HepG2 (cell line): ENCODE results near the gene GPRC5D. TPM values are rescaled to one million over a fixed set of nuclear protein-coding genes. Genes with fewer than 3 reads are reported as not detected.

ENCODE experiments used
- NFKBIZ ChIP-seq: IDR thresholded peaks from 2 replicates; pipeline ENCODE4 v1.6.1; 2018; ENCODE audit warnings: missing genetic modification reagents, missing compliant biosample characterization
- PAXIP1 ChIP-seq: sonication (generic); formaldehyde crosslinking; conservative IDR thresholded peaks from 2 replicates; pipeline ENCODE4 v1.4.0; 2020; ENCODE audit warnings: mild to moderate bottlenecking, missing genetic modification reagents, moderate library complexity
- PITX1 ChIP-seq: sonication (generic); formaldehyde crosslinking; IDR thresholded peaks from 2 replicates; pipeline ENCODE4 v1.5.1; 2020; ENCODE audit warnings: mild to moderate bottlenecking, missing genetic modification reagents
- POLR2A ChIP-seq, 2 experiments: IDR thresholded peaks; 2 replicates each; pipeline ENCODE4 v1.6.1; 2011; ENCODE audit warnings: low read depth in 2 of 2, low read length in 2 of 2, mild to moderate bottlenecking in 1 of 2, moderate library complexity in 1 of 2; ENCODE audit not compliant: insufficient read depth in 1 of 2
- SNAI1 ChIP-seq: sonication (generic); formaldehyde crosslinking; IDR thresholded peaks from 2 replicates; pipeline ENCODE4 v1.5.0; 2020; ENCODE audit warnings: mild to moderate bottlenecking, missing genetic modification reagents, borderline replicate concordance
- SP140L ChIP-seq: sonication (generic); formaldehyde crosslinking; IDR thresholded peaks from 2 replicates; pipeline ENCODE4 v1.4.0; 2020; ENCODE audit warnings: missing genetic modification reagents, borderline replicate concordance
- ZBTB7B ChIP-seq: sonication (generic); formaldehyde crosslinking; IDR thresholded peaks from 2 replicates; pipeline ENCODE4 v1.4.0; 2020; ENCODE audit warnings: missing genetic modification reagents
- ZKSCAN8 ChIP-seq: IDR thresholded peaks from 2 replicates; pipeline ENCODE4 v1.6.1; 2016; ENCODE audit warnings: borderline replicate concordance, missing genetic modification reagents, missing compliant biosample characterization
- ZNF207 ChIP-seq: fragments of 450-650 bp; IDR thresholded peaks from 2 replicates; pipeline ENCODE4 v1.6.1; 2016; ENCODE audit warnings: antibody characterized with exemption, borderline replicate concordance
- ZNF224 ChIP-seq: sonication (generic); formaldehyde crosslinking; IDR thresholded peaks from 2 replicates; pipeline ENCODE4 v1.5.0; 2020; ENCODE audit warnings: mild to moderate bottlenecking, missing genetic modification reagents
- ZNF770 ChIP-seq: sonication (generic); formaldehyde crosslinking; IDR thresholded peaks from 2 replicates; pipeline ENCODE4 v1.5.0; 2020; ENCODE audit warnings: mild to moderate bottlenecking, missing genetic modification reagents
- polyA plus RNA-seq, 8 experiments: library from polyadenylated mRNA; depleted of rRNA in 3 of 8; stranded (reverse) in 7 of 8; unstranded in 1 of 8; fragments of >200 nt; fragmentation: Illumina TruSeq in 4 of 8; extraction: Trizol in 4 of 8; gene quantifications; 2 replicates each; pipeline versions ENCODE4 v1.2.1 to v1.2.3, GENCODE V29; 2011 to 2016; ENCODE audit warnings: low read depth in 4 of 8, missing spikeins in 1 of 8, mixed read lengths in 1 of 8; ENCODE audit not compliant: insufficient read depth in 1 of 8
- total RNA-seq, 5 experiments: library from RNA; depleted of rRNA; stranded (reverse); fragments of >200 nt; fragmentation: Illumina TruSeq; extraction: Trizol; gene quantifications; 2 replicates each; pipeline ENCODE4 v1.2.3, GENCODE V29; 2016; ENCODE audit warnings: low read depth in 1 of 5
- TF ChIP-seq, protein P1 (sequence below): sonication (generic); formaldehyde crosslinking; IDR thresholded peaks from 2 replicates; pipeline ENCODE4 v1.9.0; 2021; ENCODE audit warnings: missing genetic modification reagents, mild to moderate bottlenecking, borderline replicate concordance
- TF ChIP-seq, protein P2 (sequence below): sonication (generic); formaldehyde crosslinking; IDR thresholded peaks from 2 replicates; pipeline ENCODE4 v1.8.1; 2022; ENCODE audit warnings: low read depth, mild to moderate bottlenecking, missing genetic modification reagents
- TF ChIP-seq, protein P3 (sequence below): sonication (generic); formaldehyde crosslinking; IDR thresholded peaks from 2 replicates; pipeline ENCODE4 v1.8.0; 2022; ENCODE audit warnings: low read depth, missing genetic modification reagents

The GPRC5D gene
- total and polyA plus RNA-seq, 2 of the 13 experiments (the other 11 are each of a cell fraction or from before 2014, with no cell fraction given), result not detected

DNA sequence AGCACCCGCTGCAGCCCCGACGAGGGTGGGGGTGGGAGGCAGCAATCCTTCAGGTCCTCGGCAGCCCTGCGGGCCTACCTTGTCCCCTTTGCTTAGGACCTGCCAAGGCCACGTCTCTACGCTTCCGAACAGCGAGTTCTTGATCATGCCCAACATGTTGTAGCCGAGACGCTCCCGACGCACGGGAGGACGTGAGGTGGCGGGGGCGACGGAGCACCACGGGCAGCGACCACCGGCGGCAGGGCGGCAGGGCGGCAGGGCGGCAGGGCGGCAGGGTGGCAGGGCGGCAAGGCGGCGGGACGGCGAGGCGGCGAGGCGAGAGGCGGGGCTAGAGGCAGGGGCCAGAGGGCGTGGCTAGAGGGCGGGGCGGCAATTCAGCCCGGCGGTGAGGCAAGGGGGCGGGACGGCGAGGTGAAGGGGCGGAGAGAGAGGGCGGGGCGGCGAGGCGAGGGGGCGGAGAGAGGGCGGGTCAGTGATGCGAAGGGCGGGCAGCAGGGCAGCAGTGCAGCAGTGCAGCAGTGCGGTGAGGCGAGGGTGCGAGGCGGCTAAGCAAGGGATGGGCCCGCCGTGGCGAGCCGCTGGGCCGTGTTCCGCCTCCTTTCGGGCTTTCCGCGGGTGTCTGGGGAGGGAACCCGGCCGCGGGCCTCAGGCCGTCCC lies 48.1 kb upstream of the GPRC5D start, which contains the start of gene HEBP1 (continued):
- TF ChIP-seq PAXIP1 (CRISPR knock-in tag), result 0 out of 2 replicates have a peak, but pooled peaks have one; percentile 12
- TF ChIP-seq ZNF770 (CRISPR knock-in tag), result no peak
- no peak for TF ChIP-seq ZNF207
- TF ChIP-seq, protein P1, sequence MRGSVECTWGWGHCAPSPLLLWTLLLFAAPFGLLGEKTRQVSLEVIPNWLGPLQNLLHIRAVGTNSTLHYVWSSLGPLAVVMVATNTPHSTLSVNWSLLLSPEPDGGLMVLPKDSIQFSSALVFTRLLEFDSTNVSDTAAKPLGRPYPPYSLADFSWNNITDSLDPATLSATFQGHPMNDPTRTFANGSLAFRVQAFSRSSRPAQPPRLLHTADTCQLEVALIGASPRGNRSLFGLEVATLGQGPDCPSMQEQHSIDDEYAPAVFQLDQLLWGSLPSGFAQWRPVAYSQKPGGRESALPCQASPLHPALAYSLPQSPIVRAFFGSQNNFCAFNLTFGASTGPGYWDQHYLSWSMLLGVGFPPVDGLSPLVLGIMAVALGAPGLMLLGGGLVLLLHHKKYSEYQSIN (CRISPR knock-in tag), result no peak
- no peak for TF ChIP-seq NFKBIZ (CRISPR knock-in tag)
- no peak for TF ChIP-seq SP140L (CRISPR knock-in tag)
- TF ChIP-seq ZBTB7B (CRISPR knock-in tag), result no peak
- no peak for TF ChIP-seq ZKSCAN8
- TF ChIP-seq SNAI1 (CRISPR knock-in tag), result no peak
- TF ChIP-seq, protein P2, sequence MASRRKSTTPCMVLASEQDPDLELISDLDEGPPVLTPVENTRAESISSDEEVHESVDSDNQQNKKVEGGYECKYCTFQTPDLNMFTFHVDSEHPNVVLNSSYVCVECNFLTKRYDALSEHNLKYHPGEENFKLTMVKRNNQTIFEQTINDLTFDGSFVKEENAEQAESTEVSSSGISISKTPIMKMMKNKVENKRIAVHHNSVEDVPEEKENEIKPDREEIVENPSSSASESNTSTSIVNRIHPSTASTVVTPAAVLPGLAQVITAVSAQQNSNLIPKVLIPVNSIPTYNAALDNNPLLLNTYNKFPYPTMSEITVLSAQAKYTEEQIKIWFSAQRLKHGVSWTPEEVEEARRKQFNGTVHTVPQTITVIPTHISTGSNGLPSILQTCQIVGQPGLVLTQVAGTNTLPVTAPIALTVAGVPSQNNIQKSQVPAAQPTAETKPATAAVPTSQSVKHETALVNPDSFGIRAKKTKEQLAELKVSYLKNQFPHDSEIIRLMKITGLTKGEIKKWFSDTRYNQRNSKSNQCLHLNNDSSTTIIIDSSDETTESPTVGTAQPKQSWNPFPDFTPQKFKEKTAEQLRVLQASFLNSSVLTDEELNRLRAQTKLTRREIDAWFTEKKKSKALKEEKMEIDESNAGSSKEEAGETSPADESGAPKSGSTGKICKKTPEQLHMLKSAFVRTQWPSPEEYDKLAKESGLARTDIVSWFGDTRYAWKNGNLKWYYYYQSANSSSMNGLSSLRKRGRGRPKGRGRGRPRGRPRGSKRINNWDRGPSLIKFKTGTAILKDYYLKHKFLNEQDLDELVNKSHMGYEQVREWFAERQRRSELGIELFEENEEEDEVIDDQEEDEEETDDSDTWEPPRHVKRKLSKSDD, result 0 out of 2 replicates have a peak, but pooled peaks have one; percentile 47
- peak; percentile 61 to 93 for TF ChIP-seq POLR2A (IDR thresholded peaks at IDR 0.05; ENCODE audit: insufficient read depth in 1 of 2, low read depth in 2 of 2, low read length in 2 of 2)
- TF ChIP-seq ZNF224 (CRISPR knock-in tag), result no peak
- TF ChIP-seq PITX1 (CRISPR knock-in tag), result no peak
- TF ChIP-seq, protein P3, sequence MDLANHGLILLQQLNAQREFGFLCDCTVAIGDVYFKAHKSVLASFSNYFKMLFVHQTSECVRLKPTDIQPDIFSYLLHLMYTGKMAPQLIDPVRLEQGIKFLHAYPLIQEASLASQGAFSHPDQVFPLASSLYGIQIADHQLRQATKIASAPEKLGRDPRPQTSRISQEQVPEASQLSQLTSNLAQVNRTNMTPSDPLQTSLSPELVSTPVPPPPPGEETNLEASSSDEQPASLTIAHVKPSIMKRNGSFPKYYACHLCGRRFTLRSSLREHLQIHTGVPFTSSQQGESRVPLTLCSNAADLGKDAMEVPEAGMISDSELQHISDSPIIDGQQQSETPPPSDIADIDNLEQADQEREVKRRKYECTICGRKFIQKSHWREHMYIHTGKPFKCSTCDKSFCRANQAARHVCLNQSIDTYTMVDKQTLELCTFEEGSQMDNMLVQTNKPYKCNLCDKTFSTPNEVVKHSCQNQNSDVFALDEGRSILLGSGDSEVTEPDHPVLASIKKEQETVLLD (CRISPR knock-in tag), result peak; percentile 81
